NCI-H1436 treated with DMSO at 0.1 percent for 48 hours (cell line): ENCODE measurements around the gene LILRA1.
"Not testable (repeated sequence)": the region's sequence is repeated elsewhere in the genome, so short reads cannot be mapped to it uniquely, and the experiment has no call there.

Source experiments
- DNase-seq: peaks from one replicate; lab custom pipeline; 2025; lab: John Stamatoyannopoulos, UW

The LILRA1 gene

GRCh38 chr19:54593445-54593844, at the start of gene LILRA1:
LILRA1 (plus strand) TSS chr19:54593632; CDS start chr19:54594245, 613 bp downstream.
- DNase-seq = not testable (repeated sequence)

DNA sequence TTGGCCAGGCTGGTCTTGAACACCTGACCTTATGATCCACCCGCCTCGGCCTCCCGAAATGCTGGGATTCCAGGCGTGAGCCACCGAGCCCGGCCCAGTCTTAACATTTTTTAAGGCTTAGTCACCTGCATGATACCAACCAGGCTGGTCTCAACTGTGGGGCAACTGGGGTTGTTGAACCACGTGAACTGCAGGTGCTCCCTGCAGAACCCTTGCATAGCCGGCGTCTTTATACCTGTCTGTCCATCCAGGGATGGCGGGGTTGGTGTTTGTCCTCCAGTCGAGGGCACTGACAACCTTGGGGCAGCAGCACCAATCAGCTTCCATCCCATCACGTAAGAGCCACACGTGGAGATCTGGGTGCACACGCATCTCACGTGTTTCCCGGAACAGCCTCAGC, 44.6 kb upstream of the LILRA1 start:
- DNase-seq = no peak

DNA sequence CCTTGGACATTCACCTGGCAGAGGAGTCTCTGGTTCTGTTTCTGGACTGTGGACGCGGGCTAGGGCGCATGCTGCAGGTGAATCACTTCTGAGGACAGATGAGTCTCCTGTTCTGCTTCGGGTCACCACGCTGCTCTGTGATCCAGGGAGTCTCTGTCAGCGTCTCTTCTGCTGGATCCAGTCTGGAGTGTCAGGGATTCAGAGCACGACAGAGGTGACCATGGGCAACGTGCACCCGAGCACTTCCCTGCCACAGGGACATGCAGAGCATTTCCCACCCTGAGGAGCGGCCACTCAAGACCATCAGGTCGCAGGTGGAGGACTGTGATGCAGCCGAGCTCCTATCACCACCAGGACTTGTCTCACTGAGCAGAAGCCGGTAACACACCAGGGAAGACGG, 44.2 kb upstream of the LILRA1 start:
- no peak for DNase-seq

- DNase-seq = no peak
Measured at GRCh38 chr19:54551293-54551692, 42.1 kb upstream of the LILRA1 start.

- no peak for DNase-seq
Measured at GRCh38 chr19:54551950-54552912, 41.2 kb upstream of the LILRA1 start.

GRCh38 chr19:54552913-54553310, 40.5 kb upstream of the LILRA1 start:
- no peak for DNase-seq

DNA sequence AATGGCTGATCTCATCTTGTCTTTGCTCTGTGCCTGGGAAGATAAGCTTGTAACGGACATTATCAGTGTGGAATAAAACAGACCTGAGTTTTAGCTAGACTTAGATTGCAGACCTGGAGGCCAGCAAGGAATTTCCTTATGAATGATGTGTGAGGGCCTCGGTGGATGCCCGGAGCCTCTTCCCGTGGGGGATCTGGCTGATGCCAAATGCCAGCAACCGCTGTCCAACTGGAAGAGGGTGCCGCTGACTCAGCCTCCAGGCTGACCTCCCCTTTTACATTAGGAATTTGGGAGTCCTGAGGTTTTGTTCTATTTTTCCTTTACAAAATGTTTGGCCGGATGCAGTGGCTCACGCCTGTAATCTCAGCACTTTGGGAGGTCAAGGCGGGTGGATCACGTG, 39.4 kb upstream of the LILRA1 start:
- no peak for DNase-seq

DNA sequence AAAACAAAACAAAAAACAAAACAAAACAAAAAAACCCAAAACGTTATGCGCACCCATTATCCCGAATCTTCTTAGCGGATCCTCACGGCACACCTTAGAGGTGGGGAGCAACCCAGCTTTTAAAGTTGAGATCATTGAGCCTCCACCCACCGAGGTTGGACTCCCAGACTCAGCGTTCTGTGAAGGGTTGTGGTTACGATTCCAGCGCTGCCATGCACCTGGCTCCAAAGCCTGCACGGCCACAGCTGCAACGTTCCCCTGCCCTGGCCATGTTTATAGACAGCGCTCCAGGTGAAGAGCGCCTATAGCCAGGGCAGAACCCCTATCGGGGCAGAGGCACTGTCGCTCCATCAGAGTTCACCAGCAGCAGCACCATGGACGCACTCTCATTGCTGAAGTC, 38.5 kb upstream of the LILRA1 start:
- DNase-seq = no peak

GRCh38 chr19:54556194-54556593, 37.2 kb upstream of the LILRA1 start:
- DNase-seq = no peak

- no peak for DNase-seq
Measured at GRCh38 chr19:54558339-54558738, 35.1 kb upstream of the LILRA1 start.

DNA sequence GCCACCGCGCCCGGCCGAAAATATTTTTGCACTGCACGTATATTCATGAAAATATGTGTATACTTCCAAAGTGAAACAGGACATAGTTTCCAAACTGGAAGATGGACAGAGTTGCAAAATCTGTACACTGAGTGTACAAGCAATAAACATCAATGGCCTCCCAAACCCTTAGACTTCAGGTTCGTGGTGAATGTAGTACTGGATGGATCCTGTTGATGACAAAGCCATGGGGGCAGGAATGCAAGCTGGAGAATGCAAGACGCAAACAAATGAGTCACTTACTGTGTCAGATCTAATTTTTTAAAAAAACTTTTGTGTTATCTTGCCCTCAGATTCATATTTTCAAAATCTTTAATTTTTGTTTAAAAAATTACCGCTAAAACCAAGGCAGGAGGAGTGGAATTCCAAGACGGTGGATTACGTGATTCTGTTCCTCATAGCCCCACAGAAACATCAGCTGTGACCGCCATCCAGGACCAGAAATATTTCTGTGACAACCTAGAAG, 32.5 kb upstream of the LILRA1 start:
- DNase-seq = no peak

DNA sequence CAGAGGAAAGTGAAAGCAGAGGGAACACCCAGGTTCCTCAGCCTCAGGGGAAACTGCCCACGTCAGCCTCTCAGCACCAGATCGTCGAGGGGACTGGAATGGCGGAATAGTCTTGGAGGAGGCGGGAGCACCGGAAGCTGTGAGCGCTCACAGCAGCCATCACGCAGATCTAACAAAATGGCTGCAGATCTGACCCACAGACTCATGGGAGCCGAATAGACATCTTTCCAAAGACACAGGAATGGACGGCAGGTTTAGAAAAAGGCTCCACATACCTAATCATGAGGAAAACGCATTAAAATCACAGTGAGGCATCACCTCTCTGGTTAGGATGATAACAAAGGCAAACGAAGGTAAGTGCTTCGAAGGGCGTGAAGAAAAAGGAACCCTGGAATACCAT, 31.6 kb upstream of the LILRA1 start:
- DNase-seq = no peak

DNA sequence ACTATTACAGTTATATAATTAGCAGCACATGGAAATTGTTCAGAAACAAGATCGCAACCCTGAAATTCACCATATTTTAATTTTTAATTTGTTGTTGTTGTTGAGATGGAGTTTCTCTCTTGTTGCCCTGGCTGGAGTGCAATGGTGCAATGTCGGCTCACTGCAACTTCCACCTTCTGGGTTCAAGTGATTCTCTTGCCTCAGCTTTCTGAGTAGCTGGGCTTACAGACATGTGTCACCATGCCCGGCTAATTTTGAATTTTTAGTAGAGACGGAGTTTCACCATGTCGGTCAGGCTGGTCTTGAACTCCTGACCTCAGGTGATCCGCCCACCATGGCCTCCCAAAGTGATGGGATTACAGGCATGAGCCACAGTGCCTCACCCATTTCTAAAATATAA, 30.2 kb upstream of the LILRA1 start:
- DNase-seq = not testable (repeated sequence)

DNA sequence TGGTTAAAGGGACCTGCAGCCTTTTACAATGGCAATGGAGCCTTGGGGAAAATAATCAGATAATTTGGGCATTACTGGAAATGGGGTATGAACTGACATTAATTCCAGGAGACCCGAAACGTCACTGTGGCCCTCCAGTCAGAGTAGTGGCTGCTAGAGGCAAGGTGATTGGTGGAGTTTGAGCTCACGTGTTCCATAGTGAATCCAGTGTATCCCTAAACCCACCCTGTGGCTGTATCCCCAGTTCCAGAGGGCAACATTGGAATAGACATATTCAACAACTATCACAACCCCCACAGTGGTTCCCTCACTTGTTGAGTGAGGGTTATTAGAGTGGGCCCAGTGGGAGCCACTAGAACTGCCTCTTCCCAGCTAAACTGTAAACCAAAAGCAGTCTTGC, 23.1 kb upstream of the LILRA1 start:
- no peak for DNase-seq

- not testable (repeated sequence) for DNase-seq
Measured at GRCh38 chr19:54571715-54572615, 21.5 kb upstream of the LILRA1 start.

DNA sequence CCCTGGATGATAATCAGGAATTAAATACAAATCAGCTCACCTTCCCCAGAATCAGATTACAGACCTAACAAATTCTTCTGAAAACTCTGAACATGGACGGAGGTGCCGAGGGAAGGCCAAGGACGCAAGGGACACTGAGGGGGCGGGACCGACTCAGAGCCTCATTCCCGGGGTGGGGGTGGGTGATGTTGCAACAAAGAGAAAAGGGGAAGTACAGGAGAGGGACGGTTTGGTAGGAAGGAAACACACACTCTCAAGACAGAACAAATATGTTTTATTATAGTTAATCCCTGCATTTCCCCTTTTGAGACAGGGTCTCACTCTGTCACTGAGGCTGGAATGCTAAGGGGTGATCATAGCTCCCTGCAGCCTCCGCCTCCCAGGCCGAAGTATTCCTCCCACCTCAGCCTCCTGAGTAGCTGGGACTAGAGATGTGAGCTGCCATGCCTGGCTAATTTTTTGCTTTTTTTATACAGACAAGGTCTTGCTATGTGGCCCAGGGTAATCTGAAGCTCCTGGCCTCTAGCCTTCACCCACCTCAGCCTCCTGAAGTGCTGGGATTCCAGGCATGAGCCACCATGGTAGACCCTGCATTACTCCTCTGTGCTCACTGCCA, 20.6 kb upstream of the LILRA1 start:
- no peak for DNase-seq

DNA sequence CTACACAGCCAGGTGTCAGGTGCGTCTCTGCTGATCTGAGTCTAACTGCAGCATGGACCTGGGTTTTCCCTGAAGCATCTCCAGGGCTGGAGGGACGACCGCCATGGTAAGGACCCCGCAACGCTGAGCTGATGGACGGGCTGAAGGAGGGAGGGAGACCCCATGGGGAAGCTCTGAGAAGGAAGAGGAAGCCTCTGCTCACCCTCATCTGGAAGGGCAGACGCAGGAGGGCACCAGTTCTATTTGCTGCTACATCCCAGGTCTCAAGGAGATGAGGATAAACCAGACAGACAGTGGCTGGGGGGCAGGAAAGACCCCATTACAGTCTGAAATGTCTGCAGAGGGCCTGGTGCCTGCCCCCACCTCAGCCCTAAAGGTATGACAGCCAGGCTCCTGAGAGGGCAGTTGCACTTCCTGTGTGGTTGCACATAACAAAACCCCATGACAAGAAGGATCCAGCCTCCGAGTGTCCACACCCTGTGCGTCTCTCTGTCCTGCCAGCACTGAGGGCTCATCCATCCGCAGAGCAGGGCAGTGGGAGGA, 20.0 kb upstream of the LILRA1 start, which contains the start of gene LILRA2:
Gene LILRA2 (plus strand): TSS at position 461 of the 543 bp plus-strand sequence. CDS start 89 bp downstream, outside the sequence.
- no peak for DNase-seq

- DNase-seq = no peak
Measured at GRCh38 chr19:54574051-54574450, 19.4 kb upstream of the LILRA1 start.

GRCh38 chr19:54574527-54575056, 18.8 kb upstream of the LILRA1 start:
- no peak for DNase-seq

DNA sequence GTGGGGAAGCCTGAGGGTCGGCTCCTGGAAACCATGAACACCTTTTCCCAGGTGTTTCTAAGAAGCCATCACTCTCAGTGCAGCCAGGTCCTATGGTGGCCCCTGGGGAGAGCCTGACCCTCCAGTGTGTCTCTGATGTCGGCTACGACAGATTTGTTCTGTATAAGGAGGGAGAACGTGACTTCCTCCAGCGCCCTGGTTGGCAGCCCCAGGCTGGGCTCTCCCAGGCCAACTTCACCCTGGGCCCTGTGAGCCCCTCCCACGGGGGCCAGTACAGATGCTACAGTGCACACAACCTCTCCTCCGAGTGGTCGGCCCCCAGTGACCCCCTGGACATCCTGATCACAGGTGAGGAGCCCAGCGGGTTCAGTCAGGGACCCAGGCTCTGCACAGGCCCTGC, 18.2 kb upstream of the LILRA1 start:
- DNase-seq = not testable (repeated sequence)

- no peak for DNase-seq
Measured at GRCh38 chr19:54576411-54576976, 16.9 kb upstream of the LILRA1 start.
